HG03108 (cell line): Measurements from ENCODE around the gene SHB.

Source experiments
- ATAC-seq: cut with Tn5 transposase; IDR thresholded peaks from one replicate; pipeline ENCODE4 v1.9.1; 2021; ENCODE audit warnings: moderate library complexity; ENCODE audit not compliant: unreplicated experiment

SHB gene

GRCh38 chr9:38043931-38044623, 24.9 kb downstream of the SHB start:
- ATAC-seq: no peak

- no peak for ATAC-seq
These were observed 26.2 kb downstream of the SHB start for GRCh38 chr9:38042626-38043357.

- ATAC-seq: no peak
These were observed 27.3 kb downstream of the SHB start for GRCh38 chr9:38041564-38042243.

GRCh38 chr9:38039907-38040682, 28.9 kb downstream of the SHB start:
- no peak for ATAC-seq

GRCh38 chr9:38039090-38039906, 29.7 kb downstream of the SHB start:
- no peak for ATAC-seq

GRCh38 chr9:38038307-38039089, 30.5 kb downstream of the SHB start:
- ATAC-seq: no peak

GRCh38 chr9:38037981-38038306, 31.1 kb downstream of the SHB start:
- ATAC-seq: no peak

- no peak for ATAC-seq
These were observed 32.5 kb downstream of the SHB start for GRCh38 chr9:38036359-38037084.

GRCh38 chr9:38035873-38036272, 33.2 kb downstream of the SHB start:
- no peak for ATAC-seq

GRCh38 chr9:38033941-38034340, 35.1 kb downstream of the SHB start:
- no peak for ATAC-seq

GRCh38 chr9:38032266-38033110, 36.5 kb downstream of the SHB start:
- ATAC-seq: no peak

- ATAC-seq: no peak
These were observed 37.4 kb downstream of the SHB start for GRCh38 chr9:38031594-38031993.

- ATAC-seq: no peak
These were observed 38.4 kb downstream of the SHB start for GRCh38 chr9:38030658-38031057.

GRCh38 chr9:38029915-38030638, 39.0 kb downstream of the SHB start:
- ATAC-seq: no peak

GRCh38 chr9:38027714-38028113, 41.3 kb downstream of the SHB start:
- ATAC-seq: no peak

GRCh38 chr9:38026840-38027527, 42.0 kb downstream of the SHB start:
- no peak for ATAC-seq
